D721Med (cell line): Measurements from ENCODE around the gene AAGAB.
"Not testable (repeated sequence)": the region's sequence is repeated elsewhere in the genome, so short reads cannot be mapped to it uniquely, and the experiment has no call there.

ENCODE experiments used
- DNase-seq: peaks from one replicate; pipeline ENCODE4 v3.0.0; 2011; ENCODE audit warnings: low spot score; ENCODE audit not compliant: insufficient read length
- FAIRE-seq: peaks from 2 replicates; lab custom pipeline; 2011; peaks lifted over from hg19 to GRCh38; lab: Jason Lieb, UNC
- CTCF ChIP-seq: IDR thresholded peaks from 2 replicates; pipeline ENCODE4 v1.5.1; 2012; ENCODE audit warnings: mild to moderate bottlenecking, control low read depth; ENCODE audit not compliant: insufficient read depth; ENCODE audit errors: missing control alignments

The AAGAB gene

GRCh38 chr15:67254238-67255175, at the start of gene AAGAB, which contains the start of gene IQCH:
TSS of gene AAGAB (minus strand) at chr15:67254661. CDS start at chr15:67254631, 30 bp downstream.
TSS of gene IQCH (plus strand) at chr15:67254786. CDS start at chr15:67254897, 111 bp downstream.
- DNase-seq (peak; percentile 91), FAIRE-seq (no peak)
- no peak for TF ChIP-seq CTCF

GRCh38 chr15:67303490-67304363, 49.3 kb upstream of the AAGAB start:
- DNase-seq = no peak
- TF ChIP-seq CTCF = peak; percentile 41
- FAIRE-seq = no peak

- no peak for DNase-seq
- FAIRE-seq = no peak
- TF ChIP-seq CTCF = no peak
Observed at GRCh38 chr15:67300266-67301025, 46.0 kb upstream of the AAGAB start.

GRCh38 chr15:67296684-67297083, 42.2 kb upstream of the AAGAB start:
- FAIRE-seq (no peak), DNase-seq (no peak)
- TF ChIP-seq CTCF = no peak

- no peak for TF ChIP-seq CTCF
- FAIRE-seq (no peak), DNase-seq (no peak)
Observed at GRCh38 chr15:67296188-67296587, 41.7 kb upstream of the AAGAB start.

- FAIRE-seq (no peak), DNase-seq (no peak)
- no peak for TF ChIP-seq CTCF
Observed at GRCh38 chr15:67290319-67290718, 35.9 kb upstream of the AAGAB start.

- not testable (repeated sequence) for FAIRE-seq
Observed at GRCh38 chr15:67286400-67286799, 31.9 kb upstream of the AAGAB start.

GRCh38 chr15:67285625-67286024, 31.2 kb upstream of the AAGAB start:
- not testable (repeated sequence) for FAIRE-seq, DNase-seq

More at GRCh38 chr15:67286400-67286799, 31.9 kb upstream of the AAGAB start:
- DNase-seq = not testable (repeated sequence)
